ENCODE data around the gene DCUN1D2. TPM values are rescaled to one million over a fixed set of nuclear protein-coding genes. Genes with fewer than 3 reads are reported as not detected.

DCUN1D2 gene
- total RNA-seq, 1 donor from 2014 or later, result 7.8 TPM

- H3K27ac ChIP-seq (ENCODE audit: low read depth, low read length), result no peak overlapping the region
- H3K4me3 ChIP-seq (ENCODE audit: low read length in 3 of 3), result no peak overlapping the region
- no peaks in the 10 kb centered on the region for H3K27me3 ChIP-seq (ENCODE audit: control insufficient read depth in 3 of 3, insufficient read depth in 3 of 3, low read length in 3 of 3)
- H3K9ac ChIP-seq (ENCODE audit: low read depth in 1 of 3, low read length in 3 of 3), result no peak overlapping the region
- H3K4me1 ChIP-seq (ENCODE audit: control insufficient read depth in 3 of 3, insufficient read depth in 3 of 3, low read length in 3 of 3), result no peaks in the 10 kb centered on the region
- peaks cover 9 to 25% (median 10%) of the 10 kb centered on the region in 3 donors for H3K36me3 ChIP-seq (ENCODE audit: control insufficient read depth in 3 of 3, insufficient read depth in 3 of 3, low read length in 3 of 3)
- H3K9me3 ChIP-seq (ENCODE audit: control insufficient read depth in 3 of 3, low read length in 3 of 3), result no peaks in the 10 kb centered on the region
Measured at GRCh38 chr13:113519556-113519955, 29.0 kb upstream of the DCUN1D2 start.

- Histone ChIP-seq H3K27me3 (ENCODE audit: control insufficient read depth in 3 of 3, insufficient read depth in 3 of 3, low read length in 3 of 3) (no peaks in the 10 kb centered on the region), H3K9ac (ENCODE audit: low read depth in 1 of 3, low read length in 3 of 3) (no peak overlapping the region), H3K36me3 (ENCODE audit: control insufficient read depth in 3 of 3, insufficient read depth in 3 of 3, low read length in 3 of 3) (peaks cover 9 to 25% (median 10%) of the 10 kb centered on the region in 3 donors), H3K4me3 (ENCODE audit: low read length in 3 of 3) (no peak overlapping the region), H3K27ac (ENCODE audit: low read depth, low read length) (no peak overlapping the region), H3K4me1 (ENCODE audit: control insufficient read depth in 3 of 3, insufficient read depth in 3 of 3, low read length in 3 of 3) (no peaks in the 10 kb centered on the region), H3K9me3 (ENCODE audit: control insufficient read depth in 3 of 3, low read length in 3 of 3) (no peaks in the 10 kb centered on the region)
Measured at GRCh38 chr13:113518076-113518803, 27.7 kb upstream of the DCUN1D2 start.

GRCh38 chr13:113514847-113515246 lies 24.3 kb upstream of the DCUN1D2 start:
- Histone ChIP-seq H3K4me1 (ENCODE audit: control insufficient read depth in 3 of 3, insufficient read depth in 3 of 3, low read length in 3 of 3) (no peaks in the 10 kb centered on the region), H3K9me3 (ENCODE audit: control insufficient read depth in 3 of 3, low read length in 3 of 3) (no peaks in the 10 kb centered on the region), H3K27me3 (ENCODE audit: control insufficient read depth in 3 of 3, insufficient read depth in 3 of 3, low read length in 3 of 3) (no peaks in the 10 kb centered on the region), H3K4me3 (ENCODE audit: low read length in 3 of 3) (no peak overlapping the region), H3K9ac (ENCODE audit: low read depth in 1 of 3, low read length in 3 of 3) (no peak overlapping the region), H3K27ac (ENCODE audit: low read depth, low read length) (no peak overlapping the region), H3K36me3 (ENCODE audit: control insufficient read depth in 3 of 3, insufficient read depth in 3 of 3, low read length in 3 of 3) (peaks cover 20 to 32% (median 25%) of the 10 kb centered on the region in 3 donors)

GRCh38 chr13:113513761-113514160 lies 23.2 kb upstream of the DCUN1D2 start:
- peaks cover 20 to 30% (median 24%) of the 10 kb centered on the region in 3 donors for H3K36me3 ChIP-seq (ENCODE audit: control insufficient read depth in 3 of 3, insufficient read depth in 3 of 3, low read length in 3 of 3)
- H3K4me1 ChIP-seq (ENCODE audit: control insufficient read depth in 3 of 3, insufficient read depth in 3 of 3, low read length in 3 of 3), result no peaks in the 10 kb centered on the region
- H3K9ac ChIP-seq (ENCODE audit: low read depth in 1 of 3, low read length in 3 of 3), result no peak overlapping the region
- H3K4me3 ChIP-seq (ENCODE audit: low read length in 3 of 3), result no peak overlapping the region
- H3K27me3 ChIP-seq (ENCODE audit: control insufficient read depth in 3 of 3, insufficient read depth in 3 of 3, low read length in 3 of 3), result no peaks in the 10 kb centered on the region
- H3K27ac ChIP-seq (ENCODE audit: low read depth, low read length), result no peak overlapping the region
- H3K9me3 ChIP-seq (ENCODE audit: control insufficient read depth in 3 of 3, low read length in 3 of 3), result no peaks in the 10 kb centered on the region

GRCh38 chr13:113511361-113511760 lies 20.9 kb upstream of the DCUN1D2 start:
- Histone ChIP-seq H3K4me3 (ENCODE audit: low read length in 3 of 3) (no peak overlapping the region), H3K27ac (ENCODE audit: low read depth, low read length) (no peak overlapping the region), H3K9me3 (ENCODE audit: control insufficient read depth in 3 of 3, low read length in 3 of 3) (no peaks in the 10 kb centered on the region), H3K4me1 (ENCODE audit: control insufficient read depth in 3 of 3, insufficient read depth in 3 of 3, low read length in 3 of 3) (peaks cover 0 to 2% (median 0%) of the 10 kb centered on the region in 3 donors), H3K27me3 (ENCODE audit: control insufficient read depth in 3 of 3, insufficient read depth in 3 of 3, low read length in 3 of 3) (no peaks in the 10 kb centered on the region), H3K9ac (ENCODE audit: low read depth in 1 of 3, low read length in 3 of 3) (no peak overlapping the region), H3K36me3 (ENCODE audit: control insufficient read depth in 3 of 3, insufficient read depth in 3 of 3, low read length in 3 of 3) (peaks cover 20 to 31% (median 21%) of the 10 kb centered on the region in 3 donors)

- no peaks in the 10 kb centered on the region for H3K27me3 ChIP-seq (ENCODE audit: control insufficient read depth in 3 of 3, insufficient read depth in 3 of 3, low read length in 3 of 3)
- no peak overlapping the region for H3K4me3 ChIP-seq (ENCODE audit: low read length in 3 of 3)
- H3K27ac ChIP-seq (ENCODE audit: low read depth, low read length), result no peak overlapping the region
- H3K9ac ChIP-seq (ENCODE audit: low read depth in 1 of 3, low read length in 3 of 3), result no peak overlapping the region
- H3K36me3 ChIP-seq (ENCODE audit: control insufficient read depth in 3 of 3, insufficient read depth in 3 of 3, low read length in 3 of 3), result peaks cover 20 to 29% (median 21%) of the 10 kb centered on the region in 3 donors
- H3K9me3 ChIP-seq (ENCODE audit: control insufficient read depth in 3 of 3, low read length in 3 of 3), result no peaks in the 10 kb centered on the region
- H3K4me1 ChIP-seq (ENCODE audit: control insufficient read depth in 3 of 3, insufficient read depth in 3 of 3, low read length in 3 of 3), result peaks cover 0 to 2% (median 0%) of the 10 kb centered on the region in 3 donors
Measured at GRCh38 chr13:113510871-113511270, 20.4 kb upstream of the DCUN1D2 start.

GRCh38 chr13:113509989-113510388 lies 19.5 kb upstream of the DCUN1D2 start:
- peaks cover 0 to 2% (median 0%) of the 10 kb centered on the region in 3 donors for H3K4me1 ChIP-seq (ENCODE audit: control insufficient read depth in 3 of 3, insufficient read depth in 3 of 3, low read length in 3 of 3)
- no peaks in the 10 kb centered on the region for H3K27me3 ChIP-seq (ENCODE audit: control insufficient read depth in 3 of 3, insufficient read depth in 3 of 3, low read length in 3 of 3)
- H3K9ac ChIP-seq (ENCODE audit: low read depth in 1 of 3, low read length in 3 of 3), result no peak overlapping the region
- no peak overlapping the region for H3K4me3 ChIP-seq (ENCODE audit: low read length in 3 of 3)
- H3K9me3 ChIP-seq (ENCODE audit: control insufficient read depth in 3 of 3, low read length in 3 of 3), result no peaks in the 10 kb centered on the region
- H3K36me3 ChIP-seq (ENCODE audit: control insufficient read depth in 3 of 3, insufficient read depth in 3 of 3, low read length in 3 of 3), result peaks cover 21 to 28% (median 22%) of the 10 kb centered on the region in 3 donors
- H3K27ac ChIP-seq (ENCODE audit: low read depth, low read length), result no peak overlapping the region

- H3K4me3 ChIP-seq (ENCODE audit: low read length in 3 of 3), result no peak overlapping the region
- H3K4me1 ChIP-seq (ENCODE audit: control insufficient read depth in 3 of 3, insufficient read depth in 3 of 3, low read length in 3 of 3), result peaks cover 0 to 2% (median 0%) of the 10 kb centered on the region in 3 donors
- H3K36me3 ChIP-seq (ENCODE audit: control insufficient read depth in 3 of 3, insufficient read depth in 3 of 3, low read length in 3 of 3), result peaks cover 24 to 41% (median 33%) of the 10 kb centered on the region in 3 donors
- no peak overlapping the region for H3K27ac ChIP-seq (ENCODE audit: low read depth, low read length)
- H3K9ac ChIP-seq (ENCODE audit: low read depth in 1 of 3, low read length in 3 of 3), result no peak overlapping the region
- no peaks in the 10 kb centered on the region for H3K9me3 ChIP-seq (ENCODE audit: control insufficient read depth in 3 of 3, low read length in 3 of 3)
- H3K27me3 ChIP-seq (ENCODE audit: control insufficient read depth in 3 of 3, insufficient read depth in 3 of 3, low read length in 3 of 3), result no peaks in the 10 kb centered on the region
Measured at GRCh38 chr13:113508521-113509254, 18.2 kb upstream of the DCUN1D2 start.

GRCh38 chr13:113507505-113508345 lies 17.2 kb upstream of the DCUN1D2 start:
- H3K27me3 ChIP-seq (ENCODE audit: control insufficient read depth in 3 of 3, insufficient read depth in 3 of 3, low read length in 3 of 3), result no peaks in the 10 kb centered on the region
- no peak overlapping the region for H3K9ac ChIP-seq (ENCODE audit: low read depth in 1 of 3, low read length in 3 of 3)
- H3K36me3 ChIP-seq (ENCODE audit: control insufficient read depth in 3 of 3, insufficient read depth in 3 of 3, low read length in 3 of 3), result peaks cover 22 to 49% (median 34%) of the 10 kb centered on the region in 3 donors
- H3K27ac ChIP-seq (ENCODE audit: low read depth, low read length), result no peak overlapping the region
- no peaks in the 10 kb centered on the region for H3K9me3 ChIP-seq (ENCODE audit: control insufficient read depth in 3 of 3, low read length in 3 of 3)
- H3K4me1 ChIP-seq (ENCODE audit: control insufficient read depth in 3 of 3, insufficient read depth in 3 of 3, low read length in 3 of 3), result peaks cover 0 to 2% (median 0%) of the 10 kb centered on the region in 3 donors
- no peak overlapping the region for H3K4me3 ChIP-seq (ENCODE audit: low read length in 3 of 3)

All from skeletal muscle tissue (tissue), 4 donors.